ENCODE data around the gene SMG7.

The SMG7 gene

DNA sequence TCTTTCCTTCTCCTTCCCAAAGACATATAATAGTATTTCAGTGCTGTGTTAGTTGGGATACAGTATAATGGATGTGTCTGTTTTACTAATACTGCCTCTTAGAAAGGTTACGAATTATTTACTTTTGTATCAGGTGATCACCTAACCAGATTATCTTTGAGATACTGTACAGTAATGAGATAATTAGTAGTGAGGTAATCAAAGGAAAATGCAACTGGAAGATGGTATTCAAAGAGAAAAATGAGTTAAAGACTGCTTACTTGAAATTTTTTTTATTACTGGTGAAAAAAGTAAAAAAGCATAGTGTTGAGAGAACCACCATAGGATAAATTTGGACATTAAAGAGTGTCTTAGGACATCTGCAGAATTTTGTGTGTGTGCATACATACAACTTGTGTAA, 10.9 kb downstream of the SMG7 start:
- Mint-ChIP-seq H3K9me3 (no peaks in the 10 kb centered on the region), H3K36me3 (ENCODE audit: low read depth) (peaks cover 22% of the 10 kb centered on the region), H3K27ac (no peak overlapping the region), H3K27me3 (no peaks in the 10 kb centered on the region), H3K4me1 (ENCODE audit: low read depth) (peaks cover 69% of the 10 kb centered on the region), H3K4me3 (no peak overlapping the region)

DNA sequence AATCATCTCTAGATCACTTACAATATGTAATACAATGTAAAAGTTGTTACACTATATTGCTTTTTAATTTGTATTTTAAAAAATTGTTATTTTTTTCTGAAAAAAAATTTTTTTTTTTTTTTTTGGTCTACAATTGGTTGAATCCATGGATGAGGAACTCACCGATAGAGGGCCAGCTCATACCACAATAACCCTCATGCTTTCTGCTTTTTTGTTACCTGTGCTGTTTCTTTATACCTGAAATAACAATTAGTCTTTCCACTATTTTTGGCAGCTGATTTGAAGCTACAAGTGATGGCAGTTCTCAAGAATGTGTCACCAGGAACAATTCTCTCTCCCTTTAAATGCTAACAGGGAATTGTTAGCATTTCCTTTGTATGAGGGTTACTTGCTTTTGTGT, 12.0 kb downstream of the SMG7 start:
- Mint-ChIP-seq H3K4me1 (ENCODE audit: low read depth) (peaks cover 66% of the 10 kb centered on the region), H3K4me3 (no peak overlapping the region), H3K27ac (no peak overlapping the region), H3K36me3 (ENCODE audit: low read depth) (peaks cover 22% of the 10 kb centered on the region), H3K27me3 (no peaks in the 10 kb centered on the region), H3K9me3 (no peaks in the 10 kb centered on the region)

DNA sequence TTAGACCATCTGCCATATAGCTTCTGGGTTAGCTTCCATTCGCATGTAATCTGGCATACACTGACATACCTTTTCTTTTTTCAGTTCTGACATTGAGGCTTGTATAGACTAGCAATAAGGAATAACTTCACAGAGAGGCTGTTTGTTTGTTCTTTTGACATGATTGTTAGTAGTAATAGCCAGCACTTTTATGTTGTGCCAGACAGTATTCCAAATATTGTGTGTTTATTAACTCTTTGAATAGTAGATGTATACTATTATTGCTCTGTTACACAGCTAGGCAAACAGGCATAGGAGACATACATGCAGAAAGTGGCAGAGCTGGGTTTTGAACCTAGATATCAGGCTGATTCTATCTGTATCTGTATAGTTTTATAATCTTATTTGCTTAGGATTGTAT, 12.6 kb downstream of the SMG7 start:
- Mint-ChIP-seq H3K9me3 (no peaks in the 10 kb centered on the region), H3K4me1 (ENCODE audit: low read depth) (peaks cover 65% of the 10 kb centered on the region), H3K27ac (no peak overlapping the region), H3K36me3 (ENCODE audit: low read depth) (peaks cover 18% of the 10 kb centered on the region), H3K27me3 (no peaks in the 10 kb centered on the region), H3K4me3 (no peak overlapping the region)

DNA sequence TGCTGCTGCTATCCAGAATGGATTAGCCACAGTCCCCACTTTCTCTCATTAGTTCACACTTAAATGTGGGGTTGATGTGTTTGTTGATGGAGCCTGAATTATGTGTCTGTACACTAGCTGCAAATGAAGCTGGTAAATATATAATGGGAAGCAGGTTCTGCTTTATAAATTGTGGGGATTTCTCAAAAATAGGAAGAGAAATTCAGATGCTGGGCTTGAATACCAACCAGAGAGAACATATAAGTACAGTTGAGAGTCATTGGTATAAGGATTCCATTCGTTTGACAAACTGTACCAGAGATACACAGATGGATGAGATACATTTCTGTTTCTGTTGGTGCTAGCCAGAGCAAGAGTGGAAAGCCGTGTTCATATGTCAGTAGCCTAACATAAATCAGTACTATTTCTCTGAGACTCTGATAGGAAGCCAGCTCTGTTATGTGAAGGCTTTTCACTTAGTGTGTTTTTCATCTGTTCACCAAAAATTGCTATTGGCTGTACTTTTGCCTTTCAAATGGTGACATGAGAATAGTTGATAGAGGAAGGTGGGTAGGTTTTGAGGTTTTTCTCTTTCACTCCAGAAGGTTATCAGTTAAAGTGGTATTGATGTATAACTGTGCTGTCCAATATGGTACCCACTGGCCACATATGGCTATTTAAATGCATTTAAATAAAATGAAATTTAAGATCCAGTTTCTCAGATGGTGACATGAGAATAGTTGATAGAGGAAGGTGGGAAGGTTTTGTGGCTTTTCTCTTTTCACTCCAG, 15.6 kb downstream of the SMG7 start:
- Mint-ChIP-seq H3K9me3 (no peaks in the 10 kb centered on the region), H3K36me3 (ENCODE audit: low read depth) (peaks cover 18% of the 10 kb centered on the region), H3K27ac (no peak overlapping the region), H3K4me3 (no peak overlapping the region), H3K27me3 (no peaks in the 10 kb centered on the region), H3K4me1 (ENCODE audit: low read depth) (peaks cover 44% of the 10 kb centered on the region)

DNA sequence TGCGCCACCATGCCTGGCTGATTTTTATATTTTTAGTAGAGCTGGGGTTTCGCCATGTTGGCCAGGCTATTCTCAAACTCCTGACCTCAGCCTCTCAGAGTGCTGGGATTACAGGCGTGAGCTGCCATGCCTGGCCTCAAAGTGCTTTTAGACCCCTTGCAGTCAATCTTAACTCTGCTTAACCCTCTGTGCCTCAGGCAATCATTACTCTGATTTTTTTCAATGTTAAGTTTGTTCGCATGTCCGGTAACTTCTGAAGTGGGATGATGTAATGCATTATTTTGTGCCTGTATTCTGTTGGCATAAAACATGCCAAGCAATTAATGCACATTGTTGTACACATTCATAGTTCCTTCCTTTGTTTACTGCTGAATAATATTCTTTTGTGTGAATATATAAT, 18.6 kb downstream of the SMG7 start:
- Mint-ChIP-seq H3K27ac (no peak overlapping the region), H3K27me3 (no peaks in the 10 kb centered on the region), H3K4me3 (no peak overlapping the region), H3K4me1 (ENCODE audit: low read depth) (peaks cover 53% of the 10 kb centered on the region), H3K36me3 (ENCODE audit: low read depth) (peaks cover 15% of the 10 kb centered on the region), H3K9me3 (no peaks in the 10 kb centered on the region)

DNA sequence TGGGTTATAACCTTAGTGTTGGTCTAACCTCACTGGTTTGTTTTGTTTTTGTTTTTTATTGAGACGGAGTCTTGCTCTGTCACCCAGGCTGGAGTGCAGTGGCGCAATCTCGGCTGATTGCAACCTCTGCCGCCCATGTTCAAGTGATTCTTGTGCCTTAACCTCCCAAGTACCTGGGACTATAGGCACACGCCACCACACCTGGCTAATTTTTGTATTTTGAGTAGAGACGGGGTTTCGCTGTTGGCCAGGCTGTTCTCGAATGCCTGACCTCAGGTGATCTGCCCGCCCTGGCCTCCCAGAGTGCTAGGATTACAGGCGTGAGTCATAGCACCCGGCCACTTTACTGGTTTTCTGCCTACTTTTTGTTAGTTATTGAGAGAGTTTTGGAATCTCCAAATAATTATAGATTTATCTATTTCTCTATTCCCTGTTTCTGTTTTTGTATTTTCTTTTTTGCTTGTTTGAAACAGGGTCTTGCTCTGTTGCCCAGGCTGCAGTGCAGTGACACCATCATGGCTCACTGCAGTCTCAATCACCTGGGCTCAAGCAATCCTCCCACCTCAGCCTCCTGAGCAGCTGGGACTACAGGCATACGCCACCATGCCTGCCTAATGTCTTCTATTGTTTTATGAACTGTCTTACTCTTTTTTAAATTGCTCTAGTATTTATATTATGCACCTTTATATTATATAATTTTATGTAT, 21.4 kb downstream of the SMG7 start:
- H3K27ac Mint-ChIP-seq: no peak overlapping the region
- H3K4me3 Mint-ChIP-seq: no peak overlapping the region
- peaks cover 60% of the 10 kb centered on the region for H3K4me1 Mint-ChIP-seq (ENCODE audit: low read depth)
- H3K36me3 Mint-ChIP-seq (ENCODE audit: low read depth): peaks cover 17% of the 10 kb centered on the region
- no peaks in the 10 kb centered on the region for H3K9me3 Mint-ChIP-seq
- H3K27me3 Mint-ChIP-seq: no peaks in the 10 kb centered on the region

DNA sequence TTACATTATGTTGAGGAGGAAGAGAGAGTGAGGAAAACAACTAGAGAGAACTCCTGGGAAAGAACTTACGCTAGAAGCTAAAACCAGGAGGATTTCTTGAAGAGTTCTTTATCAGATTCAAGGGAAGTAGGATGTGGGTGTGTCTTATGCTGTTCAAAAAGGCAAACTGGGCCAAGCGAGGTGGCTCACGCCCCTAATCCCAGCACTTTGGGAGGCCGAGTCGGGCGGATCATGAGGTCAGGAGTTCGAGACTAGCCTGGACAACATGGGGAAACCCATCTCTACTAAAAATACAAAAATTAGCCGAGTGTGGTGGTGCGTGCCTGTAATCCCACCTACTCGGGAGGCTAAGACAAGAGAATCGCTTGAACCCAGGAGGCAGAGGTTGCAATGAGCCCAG, 23.1 kb downstream of the SMG7 start:
- no peaks in the 10 kb centered on the region for H3K27me3 Mint-ChIP-seq
- H3K36me3 Mint-ChIP-seq (ENCODE audit: low read depth): peaks cover 17% of the 10 kb centered on the region
- peaks cover 60% of the 10 kb centered on the region for H3K4me1 Mint-ChIP-seq (ENCODE audit: low read depth)
- H3K27ac Mint-ChIP-seq: no peak overlapping the region
- H3K4me3 Mint-ChIP-seq: no peak overlapping the region
- H3K9me3 Mint-ChIP-seq: no peaks in the 10 kb centered on the region

DNA sequence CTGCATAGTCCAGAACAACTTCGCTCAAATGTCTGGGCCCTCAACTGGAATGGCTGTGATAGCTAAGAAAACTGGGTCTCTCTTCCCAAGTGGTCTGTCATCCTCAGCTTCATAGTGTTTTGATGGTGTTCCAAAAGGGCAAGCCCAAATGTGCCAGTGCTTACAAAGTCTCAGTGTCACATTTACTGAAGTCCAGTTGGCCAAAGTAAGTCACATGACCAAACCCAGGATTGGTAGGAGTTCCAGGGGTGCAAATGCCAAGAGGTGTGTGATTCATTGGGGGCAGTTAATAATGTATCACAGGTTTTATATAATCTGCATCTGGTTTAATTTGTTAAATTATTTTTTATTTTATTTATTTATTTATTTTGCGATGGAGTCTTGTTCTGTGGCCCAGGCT, 24.9 kb downstream of the SMG7 start:
- peaks cover 15% of the 10 kb centered on the region for H3K36me3 Mint-ChIP-seq (ENCODE audit: low read depth)
- H3K27ac Mint-ChIP-seq: no peak overlapping the region
- H3K4me1 Mint-ChIP-seq (ENCODE audit: low read depth): peaks cover 73% of the 10 kb centered on the region
- H3K27me3 Mint-ChIP-seq: no peaks in the 10 kb centered on the region
- H3K9me3 Mint-ChIP-seq: no peaks in the 10 kb centered on the region
- no peak overlapping the region for H3K4me3 Mint-ChIP-seq

DNA sequence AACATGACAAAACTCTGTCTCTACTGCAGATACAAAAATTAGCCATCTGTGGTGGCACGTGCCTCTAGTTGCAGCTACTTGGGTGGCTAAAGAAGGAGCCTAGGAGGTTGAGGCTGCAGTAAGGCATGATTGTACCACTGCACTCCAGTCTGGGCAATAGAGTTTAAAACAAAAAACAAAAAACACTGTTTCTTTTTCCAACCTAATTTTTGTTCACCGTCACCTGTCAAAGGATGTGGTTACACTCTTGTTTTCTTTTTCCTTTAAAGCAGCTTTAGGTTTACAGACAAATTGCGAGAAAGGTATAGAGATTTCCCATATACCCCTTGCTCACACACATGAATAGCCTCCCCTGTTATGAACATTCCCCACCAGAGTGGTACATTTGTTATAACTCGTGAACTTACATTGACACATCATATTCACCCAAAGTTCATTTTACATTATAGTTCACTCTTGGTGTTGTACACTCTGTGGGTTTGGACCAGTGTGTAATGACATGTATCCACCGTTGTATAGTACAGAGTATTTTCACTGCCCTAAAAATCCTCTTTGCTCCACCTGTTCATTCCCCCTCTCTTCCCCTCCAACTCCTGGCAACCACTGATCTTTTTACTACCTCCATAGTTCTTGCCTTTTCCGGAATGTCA, 26.2 kb downstream of the SMG7 start:
- H3K9me3 Mint-ChIP-seq: no peaks in the 10 kb centered on the region
- H3K27ac Mint-ChIP-seq: peak overlapping the region; percentile 6
- H3K4me1 Mint-ChIP-seq (ENCODE audit: low read depth): peaks cover 75% of the 10 kb centered on the region
- peaks cover 10% of the 10 kb centered on the region for H3K36me3 Mint-ChIP-seq (ENCODE audit: low read depth)
- H3K27me3 Mint-ChIP-seq: no peaks in the 10 kb centered on the region
- H3K4me3 Mint-ChIP-seq: no peak overlapping the region

DNA sequence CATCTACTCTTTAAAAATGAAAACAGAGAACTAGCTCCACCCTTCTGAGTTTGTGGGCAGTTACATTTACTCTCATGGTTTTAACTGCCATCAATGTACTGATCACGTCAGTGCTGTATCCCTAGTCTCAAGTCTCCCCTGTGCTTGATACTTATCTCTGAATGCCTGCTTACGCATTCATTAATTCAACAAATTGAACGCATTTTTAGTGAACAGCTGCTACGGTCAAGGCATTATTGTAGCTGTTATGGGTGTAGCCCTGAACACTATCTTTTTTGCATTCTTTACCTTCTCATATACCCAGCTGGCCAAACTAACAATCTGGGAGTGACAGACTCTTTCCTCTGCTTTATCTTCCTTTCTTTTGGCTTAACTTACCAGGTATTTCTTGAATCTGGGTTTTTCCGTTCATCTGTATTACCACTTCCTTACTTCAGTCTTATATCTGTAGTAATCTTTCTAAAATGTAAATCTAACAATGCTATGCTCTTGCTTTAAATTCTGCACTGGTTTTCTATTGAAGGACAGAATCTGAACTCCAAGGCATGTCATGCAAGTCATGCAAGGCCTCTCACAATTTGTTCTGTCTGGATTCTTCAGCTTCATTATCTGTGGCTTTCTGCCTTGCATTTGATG, 33.3 kb downstream of the SMG7 start:
- Mint-ChIP-seq H3K4me1 (ENCODE audit: low read depth) (peaks cover 26% of the 10 kb centered on the region), H3K4me3 (no peak overlapping the region), H3K36me3 (ENCODE audit: low read depth) (no peaks in the 10 kb centered on the region), H3K27ac (no peak overlapping the region), H3K9me3 (no peaks in the 10 kb centered on the region), H3K27me3 (no peaks in the 10 kb centered on the region)

DNA sequence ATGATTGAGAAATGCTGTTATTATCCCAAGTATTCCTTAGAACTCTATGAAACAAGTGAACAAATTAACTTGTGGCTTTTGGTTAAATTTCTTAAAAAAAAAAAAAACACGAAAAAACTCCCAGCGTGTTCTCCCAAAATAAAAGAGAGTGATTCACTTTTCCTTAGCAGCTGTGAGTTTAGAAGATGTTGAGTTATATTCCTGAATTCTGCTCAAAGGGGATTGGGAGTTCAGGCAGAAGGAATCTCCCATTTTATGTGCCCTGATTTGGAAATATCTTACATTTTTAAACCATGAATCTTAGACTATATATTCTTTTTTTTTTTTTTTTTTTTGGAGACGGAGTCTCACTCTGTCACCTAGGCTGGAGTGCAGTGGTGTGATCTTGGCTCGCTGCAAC, 34.3 kb downstream of the SMG7 start:
- Mint-ChIP-seq H3K27ac (no peak overlapping the region), H3K27me3 (no peaks in the 10 kb centered on the region), H3K36me3 (ENCODE audit: low read depth) (no peaks in the 10 kb centered on the region), H3K4me3 (no peak overlapping the region), H3K9me3 (no peaks in the 10 kb centered on the region), H3K4me1 (ENCODE audit: low read depth) (peaks cover 19% of the 10 kb centered on the region)

DNA sequence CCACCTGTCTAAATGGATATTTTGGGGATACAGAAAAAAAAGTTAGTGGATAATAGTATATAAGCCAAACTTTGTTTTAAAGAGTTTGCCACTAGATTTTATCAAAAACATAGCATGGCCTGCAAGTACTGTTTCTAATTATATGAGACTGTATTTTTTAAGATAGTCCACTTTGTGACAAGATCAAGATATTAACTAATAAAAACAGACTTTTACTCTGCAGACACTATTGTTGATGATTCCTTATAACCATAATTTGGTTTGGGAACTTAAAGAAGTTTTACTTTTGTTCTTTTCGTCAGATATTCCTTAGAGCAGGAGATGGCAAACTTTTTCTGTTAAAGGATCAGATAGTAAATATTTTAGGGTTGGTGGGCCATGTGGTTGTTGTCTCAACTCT, 36.4 kb downstream of the SMG7 start:
- Mint-ChIP-seq H3K9me3 (no peaks in the 10 kb centered on the region), H3K27me3 (no peaks in the 10 kb centered on the region), H3K36me3 (ENCODE audit: low read depth) (no peaks in the 10 kb centered on the region), H3K4me1 (ENCODE audit: low read depth) (peaks cover 3% of the 10 kb centered on the region), H3K4me3 (no peak overlapping the region), H3K27ac (no peak overlapping the region)

DNA sequence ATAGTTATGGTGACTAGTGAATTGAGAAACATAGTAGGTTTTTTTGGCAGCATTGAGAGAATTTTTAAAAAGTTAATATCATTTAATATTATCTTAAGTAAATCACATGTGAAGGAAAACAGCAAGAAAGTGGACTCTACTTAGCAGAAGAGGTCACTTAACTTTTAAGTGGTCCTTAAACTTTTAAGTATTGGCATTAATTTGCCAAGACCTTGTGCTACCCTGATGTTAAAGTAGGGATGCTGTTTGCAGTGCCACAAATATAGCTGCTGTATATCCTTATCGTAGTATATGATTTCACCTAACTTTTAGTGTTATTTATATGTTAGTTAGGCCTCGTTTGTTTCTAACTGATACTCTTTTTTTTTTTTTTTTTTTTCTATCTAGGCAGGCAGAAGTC, 40.2 kb downstream of the SMG7 start:
- Mint-ChIP-seq H3K27me3 (no peaks in the 10 kb centered on the region), H3K4me1 (ENCODE audit: low read depth) (peaks cover 5% of the 10 kb centered on the region), H3K9me3 (no peaks in the 10 kb centered on the region), H3K36me3 (ENCODE audit: low read depth) (peaks cover 16% of the 10 kb centered on the region), H3K27ac (no peak overlapping the region), H3K4me3 (no peak overlapping the region)

DNA sequence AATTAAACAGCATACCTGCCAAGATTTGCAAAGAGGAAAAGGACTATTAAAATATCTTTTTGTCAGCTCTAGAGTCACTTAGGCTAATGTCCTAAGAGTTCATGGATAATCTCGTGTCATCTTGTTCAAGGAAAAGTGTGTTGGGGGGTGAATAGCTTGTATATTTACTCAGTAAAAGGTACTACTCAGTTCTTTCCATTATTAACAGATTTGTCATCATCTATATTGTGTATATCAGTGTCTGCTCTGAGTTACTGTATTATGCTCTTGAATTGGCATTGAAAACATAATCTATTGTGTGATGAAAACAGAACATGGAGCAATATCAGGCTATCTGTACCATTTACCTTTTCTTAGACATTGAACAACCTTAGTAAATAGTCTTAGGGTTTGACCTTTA, 41.9 kb downstream of the SMG7 start:
- Mint-ChIP-seq H3K4me3 (no peak overlapping the region), H3K36me3 (ENCODE audit: low read depth) (peaks cover 27% of the 10 kb centered on the region), H3K27ac (no peak overlapping the region), H3K27me3 (no peaks in the 10 kb centered on the region), H3K4me1 (ENCODE audit: low read depth) (peaks cover 5% of the 10 kb centered on the region), H3K9me3 (no peaks in the 10 kb centered on the region)

All from stimulated activated naive CD8-positive, alpha-beta T cell treated with anti-CD3 and anti-CD28 coated beads, Interleukin-15, Interleukin-2, amounts not matched to agents 100 ng/mL and 50 ng/mL, for 24 hours (primary cell).